ENCODE measurements around the gene MPP3.

GRCh38 chr17:43873815-43874214 is 40.9 kb upstream of the MPP3 start:
- TF ChIP-seq CTCF (IDR thresholded peaks at IDR 0.05 in 2 of 3, conservative IDR thresholded peaks at IDR 0.05 in 1 of 3; ENCODE audit: borderline replicate concordance in 1 of 3, insufficient read depth in 1 of 3, low read depth in 2 of 3, low read length in 2 of 3), result no peak
- no peak for TF ChIP-seq EZH2 (IDR thresholded peaks at IDR 0.05)
- no peak for TF ChIP-seq SP1 (IDR thresholded peaks at IDR 0.05; ENCODE audit: low read depth)
- no peak for TF ChIP-seq RAD21 (IDR thresholded peaks at IDR 0.05; ENCODE audit: low read depth)
- no peak for TF ChIP-seq POLR2A (IDR thresholded peaks at IDR 0.05; ENCODE audit: borderline replicate concordance, extremely low read depth, insufficient read depth, insufficient read length)
- no peak for TF ChIP-seq REST (IDR thresholded peaks at IDR 0.05; ENCODE audit: low read depth)
- TF ChIP-seq POLR2AphosphoS5 (IDR thresholded peaks at IDR 0.05; ENCODE audit: low read depth, low read length), result no peak
